ENCODE measurements around the gene UTF1.

GRCh38 chr10:133182791-133183645 lies 47.0 kb upstream of the UTF1 start:
- TF ChIP-seq CTCF (IDR thresholded peaks at IDR 0.05) (no peak), POLR2A (IDR thresholded peaks at IDR 0.05) (no peak)

Data from uterus (tissue), 2 donors.